MCF 10A (cell line): ENCODE data around the gene ZNF18. TPM values are rescaled to one million over a fixed set of nuclear protein-coding genes. Genes with fewer than 3 reads are reported as not detected.

Experiments used
- BruUV-seq: library from RNA; stranded (reverse); fragments of 400-500 nt; replicated peaks from 2 replicates; lab custom pipeline; 2021; lab: Mats Ljungman, UMichigan
- CTCF ChIA-PET: fragments of 300-600 bp; sonication (Branson Sonifier 250); formaldehyde crosslinking; extraction: SDS; loops from one replicate; lab custom pipeline; 2021; ENCODE audit warnings: antibody characterized with exemption, inconsistent platforms; lab: Yijun Ruan, JAX
- POLR2A ChIA-PET: fragments of 300-600, 350-650 bp; sonication (Branson Sonifier 250); formaldehyde crosslinking; extraction: SDS; loops from one replicate; lab custom pipeline; 2020; ENCODE audit warnings: antibody characterized with exemption, inconsistent platforms; lab: Yijun Ruan, JAX
- DNase-seq: peaks from one replicate; pipeline ENCODE4 v3.0.0-alpha.2; 2018; ENCODE audit not compliant: unreplicated experiment
- H3K27ac Mint-ChIP-seq: one replicate; pipeline ENCODE4 v1.8.0; 2022; ENCODE audit warnings: mild to moderate bottlenecking, low read depth, mixed read lengths; ENCODE audit not compliant: unreplicated experiment
- H3K27me3 Mint-ChIP-seq: one replicate; pipeline ENCODE4 v1.8.0; 2022; ENCODE audit warnings: mixed read lengths; ENCODE audit not compliant: insufficient read depth, unreplicated experiment
- H3K36me3 Mint-ChIP-seq: one replicate; pipeline ENCODE4 v1.8.0; 2022; ENCODE audit warnings: mild to moderate bottlenecking, moderate library complexity, mixed read lengths; ENCODE audit not compliant: insufficient read depth, unreplicated experiment
- H3K4me1 Mint-ChIP-seq: one replicate; pipeline ENCODE4 v1.8.0; 2022; ENCODE audit warnings: mixed read lengths; ENCODE audit not compliant: insufficient read depth, unreplicated experiment
- H3K4me3 Mint-ChIP-seq: one replicate; pipeline ENCODE4 v1.8.0; 2022; ENCODE audit warnings: mild to moderate bottlenecking, moderate library complexity, mixed read lengths; ENCODE audit not compliant: unreplicated experiment
- H3K9me3 Mint-ChIP-seq: one replicate; pipeline ENCODE4 v1.8.0; 2022; ENCODE audit warnings: mixed read lengths; ENCODE audit not compliant: unreplicated experiment
- CTCF ChIP-seq: fragments of 200-600 bp; IDR thresholded peaks from one replicate; pipeline ENCODE4 v1.8.0; 2022; ENCODE audit warnings: antibody characterized with exemption, mild to moderate bottlenecking; ENCODE audit not compliant: unreplicated experiment
- intact Hi-C: fragments of 100-400 bp; cut with micrococcal nuclease; formaldehyde crosslinking; loops from 2 replicates; pipeline ENCODE4 v1.14.1; 2022
- total RNA-seq: library from RNA; stranded (reverse); gene quantifications from 2 replicates; pipeline ENCODE4 v1.2.3, GENCODE V29; 2022

ZNF18 gene
- total RNA-seq, 1 experiment from 2014 or later, result 7.3 TPM

DNA sequence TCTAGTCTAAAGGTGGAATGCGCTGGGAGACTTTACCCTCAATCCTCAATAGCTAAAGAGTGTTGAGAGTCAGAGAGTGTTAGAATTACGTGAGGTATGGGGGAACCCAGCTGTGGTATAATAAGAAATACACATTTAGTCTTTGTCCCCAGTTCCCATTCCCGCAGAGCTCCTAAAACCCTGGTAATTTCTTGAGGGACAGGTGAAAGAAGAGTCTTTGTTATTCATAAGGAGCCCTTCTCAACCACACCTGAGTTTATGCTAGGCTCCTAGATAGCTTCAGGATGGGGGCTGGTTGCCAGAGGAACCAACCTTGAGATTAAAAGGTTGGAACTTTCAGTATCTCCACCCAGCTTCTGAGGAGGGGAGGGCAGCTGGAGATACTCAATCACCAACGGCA, 5.8 kb downstream of the ZNF18 start:
- TF ChIP-seq CTCF, result no peak
- Mint-ChIP-seq H3K4me1 (no peaks in the 10 kb centered on the region), H3K4me3 (no peak overlapping the region), H3K27me3 (no peaks in the 10 kb centered on the region), H3K36me3 (peaks cover 20% of the 10 kb centered on the region), H3K9me3 (no peaks in the 10 kb centered on the region), H3K27ac (no peak overlapping the region)
- BruUV-seq, result no TSS peak
- intact Hi-C loops, result no loop called here
- no peak for DNase-seq
- CTCF ChIA-PET, result interaction anchor here (0.6 to 6.9 kb wide), 8 partner anchors 8 to 1291 kb away, joined by 3 to 66 read pairs (median 4); no protein-coding TSS in a partner anchor
- POLR2A ChIA-PET, result interaction anchor here (1.1 kb wide), 1 partner anchor 31 kb away, joined by 3 read pairs; no protein-coding TSS in a partner anchor

- no peaks in the 10 kb centered on the region for H3K4me1 Mint-ChIP-seq
- H3K27me3 Mint-ChIP-seq, result no peaks in the 10 kb centered on the region
- CTCF ChIA-PET, result interaction anchor here (0.6 to 6.9 kb wide), 6 partner anchors 9 to 1290 kb away, joined by 3 to 66 read pairs (median 6); no protein-coding TSS in a partner anchor
- intact Hi-C loops, result no loop called here
- no TSS peak for BruUV-seq
- POLR2A ChIA-PET, result interaction anchor here (0.9 kb wide), 1 partner anchor 47 kb away, joined by 3 read pairs; no protein-coding TSS in a partner anchor
- no peak overlapping the region for H3K4me3 Mint-ChIP-seq
- DNase-seq, result no peak
- H3K36me3 Mint-ChIP-seq, result peaks cover 20% of the 10 kb centered on the region
- no peak overlapping the region for H3K27ac Mint-ChIP-seq
- H3K9me3 Mint-ChIP-seq, result no peaks in the 10 kb centered on the region
- no peak for TF ChIP-seq CTCF
Observed at GRCh38 chr17:11990363-11990983, 6.8 kb downstream of the ZNF18 start.

GRCh38 chr17:11986942-11987329, 10.3 kb downstream of the ZNF18 start:
- intact Hi-C loops, result loop anchor here (1.0 to 10.0 kb wide), 8 partner anchors 50 to 1252 kb away; partner anchors contain the start of gene TMEM220
- no TSS peak for BruUV-seq
- Mint-ChIP-seq H3K27me3 (no peaks in the 10 kb centered on the region), H3K27ac (no peak overlapping the region), H3K4me3 (no peak overlapping the region), H3K36me3 (peaks cover 23% of the 10 kb centered on the region), H3K4me1 (peaks cover 5% of the 10 kb centered on the region), H3K9me3 (no peaks in the 10 kb centered on the region)
- TF ChIP-seq CTCF, result peak; percentile 69
- peak; percentile 61 for DNase-seq
- ChIA-PET CTCF (interaction anchor here (0.6 to 6.9 kb wide), 32 partner anchors 8 to 1376 kb away, joined by 3 to 66 read pairs (median 4); partner anchors contain the start of genes MAP2K4 and ZNF18), POLR2A (interaction anchor here (1.1 to 2.9 kb wide), 3 partner anchors 10 to 51 kb away, joined by 4 to 13 read pairs (median 7); partner anchors contain the start of gene ZNF18)
